Ovary (tissue), 3 donors: ENCODE results near the gene PRCD.

Experiments used
- EP300 ChIP-seq: sonication (generic); formaldehyde crosslinking; IDR thresholded peaks from one replicate; pipeline ENCODE4 v1.6.1; 2017; ENCODE audit warnings: antibody characterized with exemption
- POLR2A ChIP-seq: fragments of 450-650 bp; IDR thresholded peaks from one replicate; pipeline ENCODE4 v1.6.1; 2017; ENCODE audit warnings: antibody characterized with exemption, mild to moderate bottlenecking, moderate library complexity
- TF ChIP-seq, protein P1 (sequence below), 3 donors: fragments of 450-650 bp in 2 of 3; fragments of 200-600 bp in 1 of 3; IDR thresholded peaks; one replicate each; pipeline versions ENCODE4 v1.5.1 to v1.8.0; 2016 to 2022; ENCODE audit warnings: antibody characterized with exemption in 3 of 3, mild to moderate bottlenecking in 1 of 3
- donor health status: DM: no; HTN: no; CAD: no.

DNA sequence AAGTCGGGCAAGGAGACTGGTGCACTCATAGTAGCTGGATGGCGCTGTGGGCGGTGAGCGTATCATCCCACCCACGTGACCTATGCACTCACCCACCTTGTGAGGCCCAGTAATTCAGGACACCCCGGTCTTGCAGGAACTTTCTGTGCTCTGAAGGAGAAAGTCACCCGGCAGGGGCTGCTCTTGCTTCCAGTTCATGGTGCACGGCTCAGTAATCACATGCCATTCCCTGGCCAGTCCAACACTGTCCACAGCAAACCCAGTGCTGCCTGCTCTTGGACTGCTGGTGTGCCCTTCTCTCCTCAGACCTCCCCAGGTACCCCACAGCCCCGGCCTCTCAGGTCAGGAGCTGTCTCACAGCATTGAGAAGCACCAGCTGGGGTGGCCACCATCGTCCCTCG lies 22.2 kb upstream of the PRCD start:
- TF ChIP-seq, protein P1, sequence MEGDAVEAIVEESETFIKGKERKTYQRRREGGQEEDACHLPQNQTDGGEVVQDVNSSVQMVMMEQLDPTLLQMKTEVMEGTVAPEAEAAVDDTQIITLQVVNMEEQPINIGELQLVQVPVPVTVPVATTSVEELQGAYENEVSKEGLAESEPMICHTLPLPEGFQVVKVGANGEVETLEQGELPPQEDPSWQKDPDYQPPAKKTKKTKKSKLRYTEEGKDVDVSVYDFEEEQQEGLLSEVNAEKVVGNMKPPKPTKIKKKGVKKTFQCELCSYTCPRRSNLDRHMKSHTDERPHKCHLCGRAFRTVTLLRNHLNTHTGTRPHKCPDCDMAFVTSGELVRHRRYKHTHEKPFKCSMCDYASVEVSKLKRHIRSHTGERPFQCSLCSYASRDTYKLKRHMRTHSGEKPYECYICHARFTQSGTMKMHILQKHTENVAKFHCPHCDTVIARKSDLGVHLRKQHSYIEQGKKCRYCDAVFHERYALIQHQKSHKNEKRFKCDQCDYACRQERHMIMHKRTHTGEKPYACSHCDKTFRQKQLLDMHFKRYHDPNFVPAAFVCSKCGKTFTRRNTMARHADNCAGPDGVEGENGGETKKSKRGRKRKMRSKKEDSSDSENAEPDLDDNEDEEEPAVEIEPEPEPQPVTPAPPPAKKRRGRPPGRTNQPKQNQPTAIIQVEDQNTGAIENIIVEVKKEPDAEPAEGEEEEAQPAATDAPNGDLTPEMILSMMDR (IDR thresholded peaks at IDR 0.05) = no peak
- TF ChIP-seq POLR2A (no peak), EP300 (no peak)
